ENCODE data around the gene CLEC18A.
"Not testable (repeated sequence)": the region's sequence is repeated elsewhere in the genome, so short reads cannot be mapped to it uniquely, and the experiment has no call there.

DNA sequence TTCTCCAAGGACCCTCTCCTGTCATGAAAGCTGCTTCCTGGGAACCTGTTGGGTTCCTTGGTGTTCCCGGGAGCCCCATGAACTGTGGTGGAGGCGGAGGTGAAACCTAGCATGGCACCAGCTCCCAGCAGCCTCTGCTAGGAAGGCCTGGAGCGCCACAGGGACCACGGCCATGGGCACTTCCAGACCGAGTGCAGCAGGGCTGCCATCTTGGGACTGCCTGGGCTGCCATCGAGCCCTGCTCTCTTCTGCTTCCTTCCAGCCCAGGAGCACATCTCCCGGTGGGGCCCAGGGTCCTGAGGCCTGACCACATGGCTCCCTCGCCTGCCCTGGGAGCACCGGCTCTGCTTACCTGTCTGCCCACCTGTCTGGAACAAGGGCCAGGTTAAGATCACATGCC, 12.2 kb downstream of the CLEC18A start:
- TF ChIP-seq CEBPB (IDR thresholded peaks at IDR 0.05; ENCODE audit: low read depth, low read length); YY1 (IDR thresholded peaks at IDR 0.05; ENCODE audit: low read depth, low read length); RFX5 (IDR thresholded peaks at IDR 0.05; ENCODE audit: borderline replicate concordance, low read depth, low read length); MAFK (IDR thresholded peaks at IDR 0.05; ENCODE audit: low read depth, low read length); POLR2A (IDR thresholded peaks at IDR 0.05; ENCODE audit: control extremely low read depth in 1 of 2, low read depth in 2 of 2, low read length in 2 of 2): not testable (repeated sequence)
- TF ChIP-seq, protein P1, sequence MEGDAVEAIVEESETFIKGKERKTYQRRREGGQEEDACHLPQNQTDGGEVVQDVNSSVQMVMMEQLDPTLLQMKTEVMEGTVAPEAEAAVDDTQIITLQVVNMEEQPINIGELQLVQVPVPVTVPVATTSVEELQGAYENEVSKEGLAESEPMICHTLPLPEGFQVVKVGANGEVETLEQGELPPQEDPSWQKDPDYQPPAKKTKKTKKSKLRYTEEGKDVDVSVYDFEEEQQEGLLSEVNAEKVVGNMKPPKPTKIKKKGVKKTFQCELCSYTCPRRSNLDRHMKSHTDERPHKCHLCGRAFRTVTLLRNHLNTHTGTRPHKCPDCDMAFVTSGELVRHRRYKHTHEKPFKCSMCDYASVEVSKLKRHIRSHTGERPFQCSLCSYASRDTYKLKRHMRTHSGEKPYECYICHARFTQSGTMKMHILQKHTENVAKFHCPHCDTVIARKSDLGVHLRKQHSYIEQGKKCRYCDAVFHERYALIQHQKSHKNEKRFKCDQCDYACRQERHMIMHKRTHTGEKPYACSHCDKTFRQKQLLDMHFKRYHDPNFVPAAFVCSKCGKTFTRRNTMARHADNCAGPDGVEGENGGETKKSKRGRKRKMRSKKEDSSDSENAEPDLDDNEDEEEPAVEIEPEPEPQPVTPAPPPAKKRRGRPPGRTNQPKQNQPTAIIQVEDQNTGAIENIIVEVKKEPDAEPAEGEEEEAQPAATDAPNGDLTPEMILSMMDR (IDR thresholded peaks at IDR 0.05; ENCODE audit: control extremely low read depth in 1 of 3, insufficient read depth in 1 of 3, low read depth in 1 of 3, low read length in 3 of 3): not testable (repeated sequence)
- TF ChIP-seq, protein P2, sequence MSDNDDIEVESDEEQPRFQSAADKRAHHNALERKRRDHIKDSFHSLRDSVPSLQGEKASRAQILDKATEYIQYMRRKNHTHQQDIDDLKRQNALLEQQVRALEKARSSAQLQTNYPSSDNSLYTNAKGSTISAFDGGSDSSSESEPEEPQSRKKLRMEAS (IDR thresholded peaks at IDR 0.05): not testable (repeated sequence)

Data from H1 (cell line).